Smooth muscle cell of the pulmonary artery (primary cell): Measurements from ENCODE around the gene CFAP77. TPM values are rescaled to one million over a fixed set of nuclear protein-coding genes. Genes with fewer than 3 reads are reported as not detected.

ENCODE experiments used
- total RNA-seq: library from RNA; depleted of rRNA; stranded (reverse); fragments of >200 nt; gene quantifications from 2 replicates; pipeline ENCODE4 v1.2.3, GENCODE V29; 2014

The CFAP77 gene
- 0.13 TPM in 2 replicates for total RNA-seq

DNA sequence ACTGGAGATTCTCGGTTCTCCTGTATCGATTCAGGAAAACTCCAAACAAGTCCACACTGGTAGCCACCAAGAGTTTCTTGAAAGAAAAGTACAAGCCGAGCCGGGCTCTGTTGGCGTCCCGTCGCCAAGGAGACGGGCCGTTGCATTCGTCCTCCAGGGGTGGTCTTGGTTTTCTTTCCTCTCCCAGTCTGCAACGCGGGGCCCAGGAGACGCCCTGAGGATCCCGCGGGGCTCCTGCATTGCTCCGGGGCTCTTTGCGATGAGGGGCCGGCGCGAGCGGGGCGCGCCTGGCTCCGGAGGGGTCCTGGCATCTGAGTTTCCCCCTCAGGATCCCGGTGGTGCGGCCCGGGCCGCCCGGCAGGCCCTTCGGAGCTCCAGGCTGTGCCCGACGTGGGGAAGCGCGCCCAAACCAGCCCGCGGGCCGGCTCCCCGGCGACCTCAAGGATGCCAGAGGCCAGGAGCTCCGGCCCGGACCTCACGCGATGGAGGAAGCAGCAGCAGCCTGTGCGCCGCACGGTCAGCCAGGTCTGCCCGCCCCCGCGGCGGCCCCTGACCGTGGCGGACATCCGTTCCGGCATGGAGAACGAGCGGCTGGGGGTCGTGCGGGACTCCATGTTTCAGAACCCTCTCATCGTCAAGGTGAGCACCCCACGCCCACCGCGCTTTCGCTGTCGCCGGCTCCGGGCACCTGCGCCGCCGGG, at the start of gene CFAP77:
Gene CFAP77, plus strand, starts transcription at position 384 of the 701 bp plus-strand sequence. Its CDS starts 61 bp downstream, at position 445.

DNA sequence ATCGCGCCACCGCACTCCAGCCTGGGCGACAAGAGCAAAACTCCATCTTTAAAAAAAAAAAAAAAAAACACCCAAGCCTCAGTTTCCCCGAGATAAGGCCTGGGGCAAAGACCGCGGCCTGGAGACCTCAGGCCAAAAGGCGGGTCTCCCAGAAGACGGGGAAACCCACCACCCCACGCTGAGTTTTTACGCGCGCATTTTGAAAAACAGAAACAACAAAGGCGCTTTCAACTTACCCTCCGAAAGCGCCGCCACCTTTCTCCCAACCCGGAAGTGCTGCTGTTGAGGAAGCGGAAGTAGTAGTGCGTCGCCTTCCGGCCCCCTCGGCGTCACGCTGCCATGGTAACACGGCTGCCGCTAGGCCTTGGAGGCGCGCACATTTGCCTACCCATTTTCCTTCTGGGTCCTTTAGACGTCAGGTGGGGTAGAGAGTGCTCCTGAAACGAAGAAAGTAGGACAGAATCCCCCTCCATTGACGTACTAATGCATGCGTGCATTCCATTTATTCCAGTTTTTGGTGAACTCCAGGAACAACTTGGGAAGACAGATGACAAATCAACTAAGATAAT, 3.4 kb upstream of the CFAP77 start, which contains the start of gene TTF1:
Gene TTF1, minus strand, starts transcription at position 287 of the 569 bp plus-strand sequence. CDS start 4,019 bp downstream, outside the sequence.

DNA sequence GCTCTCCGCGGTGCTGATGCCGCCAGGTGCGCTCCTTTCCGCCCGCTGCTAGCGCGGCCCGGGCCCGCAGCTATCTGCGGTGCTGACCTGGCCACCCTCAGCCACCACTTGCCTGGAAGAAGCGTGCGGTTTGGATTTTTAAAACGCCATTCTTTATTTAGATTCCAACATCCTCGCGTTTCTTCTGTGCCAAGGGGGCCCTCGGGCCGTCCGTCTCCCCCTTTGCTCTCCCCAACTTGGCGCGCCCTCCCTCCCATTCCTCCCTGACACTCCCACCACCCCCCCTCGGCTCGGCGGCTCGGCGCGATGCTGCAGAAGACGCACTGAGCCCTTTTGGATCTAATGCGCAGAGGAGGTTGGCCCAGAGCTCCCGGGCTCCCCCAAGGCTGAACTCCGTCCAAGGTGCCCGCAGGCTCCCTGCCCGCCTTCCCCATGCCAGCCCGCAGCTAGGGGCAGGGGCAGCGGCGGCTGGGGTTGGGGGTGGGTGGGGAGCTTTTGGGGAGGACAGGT, 172.3 kb downstream of the CFAP77 start, which contains the start of gene BARHL1:
Gene BARHL1, plus strand, starts transcription at position 331 of the 510 bp plus-strand sequence. CDS start 192 bp downstream, outside the sequence.

Other genes starting within 250 kb of the CFAP77 start
- 3.4 and 3.8 TPM in 2 replicates for gene NTNG2, start 248.2 kb upstream of the CFAP77 start, total RNA-seq
- 57.8 and 77.6 TPM in 2 replicates for gene SETX, start 55.2 kb upstream of the CFAP77 start, total RNA-seq
- gene TTF1, start 3.4 kb upstream of the CFAP77 start, total RNA-seq, result 7.2 and 8.0 TPM in 2 replicates
- gene BARHL1, start 172.4 kb downstream of the CFAP77 start, total RNA-seq, result not detected in 2 replicates